Tibial nerve (tissue), 4 donors: ENCODE measurements around the gene DPCD.

ENCODE experiments used
- EP300 ChIP-seq, 2 donors: sonication (generic); formaldehyde crosslinking; IDR thresholded peaks; one replicate each; pipeline ENCODE4 v1.6.1; 2017; ENCODE audit warnings: antibody characterized with exemption in 2 of 2, mild to moderate bottlenecking in 1 of 2
- TF ChIP-seq, protein P1 (sequence below), 5 experiments: fragments of 200-600 bp in 3 of 5; fragments of 450-650 bp in 2 of 5; sonication (generic) in 3 of 5; IDR thresholded peaks; one replicate each; pipeline ENCODE4 v1.5.1; 2016 to 2019; ENCODE audit warnings: antibody characterized with exemption in 5 of 5, mild to moderate bottlenecking in 3 of 5, moderate library complexity in 2 of 5

DNA sequence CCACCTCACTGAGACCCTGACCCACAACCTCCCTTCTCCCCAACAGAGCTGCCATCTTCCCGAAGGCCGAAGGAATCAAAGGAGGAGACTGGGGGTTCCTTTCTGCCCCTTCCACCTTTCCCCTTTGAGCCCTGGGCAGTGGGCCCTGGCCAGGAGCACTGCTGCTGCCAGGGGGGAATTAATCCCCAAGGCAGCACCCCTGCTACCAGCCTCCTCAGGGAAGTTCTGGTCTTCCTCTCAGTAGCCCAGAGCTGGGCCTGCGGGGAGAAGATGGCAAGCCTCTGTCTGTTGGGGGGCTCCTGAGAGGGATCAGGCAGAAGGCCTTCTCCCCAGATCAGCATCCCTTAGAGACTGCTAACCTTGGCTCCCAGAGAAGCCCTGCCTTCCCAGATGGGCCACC is 25.5 kb downstream of the DPCD start:
- TF ChIP-seq, protein P1, sequence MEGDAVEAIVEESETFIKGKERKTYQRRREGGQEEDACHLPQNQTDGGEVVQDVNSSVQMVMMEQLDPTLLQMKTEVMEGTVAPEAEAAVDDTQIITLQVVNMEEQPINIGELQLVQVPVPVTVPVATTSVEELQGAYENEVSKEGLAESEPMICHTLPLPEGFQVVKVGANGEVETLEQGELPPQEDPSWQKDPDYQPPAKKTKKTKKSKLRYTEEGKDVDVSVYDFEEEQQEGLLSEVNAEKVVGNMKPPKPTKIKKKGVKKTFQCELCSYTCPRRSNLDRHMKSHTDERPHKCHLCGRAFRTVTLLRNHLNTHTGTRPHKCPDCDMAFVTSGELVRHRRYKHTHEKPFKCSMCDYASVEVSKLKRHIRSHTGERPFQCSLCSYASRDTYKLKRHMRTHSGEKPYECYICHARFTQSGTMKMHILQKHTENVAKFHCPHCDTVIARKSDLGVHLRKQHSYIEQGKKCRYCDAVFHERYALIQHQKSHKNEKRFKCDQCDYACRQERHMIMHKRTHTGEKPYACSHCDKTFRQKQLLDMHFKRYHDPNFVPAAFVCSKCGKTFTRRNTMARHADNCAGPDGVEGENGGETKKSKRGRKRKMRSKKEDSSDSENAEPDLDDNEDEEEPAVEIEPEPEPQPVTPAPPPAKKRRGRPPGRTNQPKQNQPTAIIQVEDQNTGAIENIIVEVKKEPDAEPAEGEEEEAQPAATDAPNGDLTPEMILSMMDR (IDR thresholded peaks at IDR 0.05) = no peak
- TF ChIP-seq EP300 (IDR thresholded peaks at IDR 0.05) = no peak
